ENCODE results near the gene ARHGDIG. TPM values are rescaled to one million over a fixed set of nuclear protein-coding genes. Genes with fewer than 3 reads are reported as not detected.

The ARHGDIG gene
- total RNA-seq, 1 donor from 2014 or later, result 0.29 TPM

GRCh38 chr16:281660-282255 is 1.4 kb downstream of the ARHGDIG start:
- no peak for TF ChIP-seq CTCF (conservative IDR thresholded peaks at IDR 0.05; ENCODE audit: low read depth, low read length)
- no peak overlapping the region for H3K4me3 ChIP-seq (ENCODE audit: low read depth, low read length)
- no peak for DNase-seq (ENCODE audit: low read depth)

GRCh38 chr16:282491-282890 is 2.1 kb downstream of the ARHGDIG start:
- TF ChIP-seq CTCF (conservative IDR thresholded peaks at IDR 0.05; ENCODE audit: low read depth, low read length), result no peak
- no peak for DNase-seq (ENCODE audit: low read depth)
- no peak overlapping the region for H3K4me3 ChIP-seq (ENCODE audit: low read depth, low read length)

- H3K4me3 ChIP-seq (ENCODE audit: low read depth, low read length), result no peak within 1 kb of the TSS
- no peak for TF ChIP-seq CTCF (conservative IDR thresholded peaks at IDR 0.05; ENCODE audit: low read depth, low read length)
- no peak for DNase-seq (ENCODE audit: low read depth)
Observed at GRCh38 chr16:283033-283805, 2.8 kb downstream of the ARHGDIG start, which contains the start of gene PDIA2. Gene PDIA2, plus strand, starts transcription at chr16:283164. Its CDS starts 6 bp downstream, at chr16:283170.

GRCh38 chr16:284204-285120 is 4.1 kb downstream of the ARHGDIG start:
- H3K4me3 ChIP-seq (ENCODE audit: low read depth, low read length), result no peak overlapping the region
- DNase-seq (ENCODE audit: low read depth), result no peak
- no peak for TF ChIP-seq CTCF (conservative IDR thresholded peaks at IDR 0.05; ENCODE audit: low read depth, low read length)

GRCh38 chr16:285146-286055 is 5.0 kb downstream of the ARHGDIG start:
- DNase-seq (ENCODE audit: low read depth), result peak; percentile 7
- no peak for TF ChIP-seq CTCF (conservative IDR thresholded peaks at IDR 0.05; ENCODE audit: low read depth, low read length)

More at GRCh38 chr16:285146-286055, 5.0 kb downstream of the ARHGDIG start:
- H3K4me3 ChIP-seq (ENCODE audit: low read depth, low read length), result no peak overlapping the region
